ENCODE data around the gene MYO1B.

- no peak for TF ChIP-seq POLR2AphosphoS5 (IDR thresholded peaks at IDR 0.05)
- TF ChIP-seq, protein P1, sequence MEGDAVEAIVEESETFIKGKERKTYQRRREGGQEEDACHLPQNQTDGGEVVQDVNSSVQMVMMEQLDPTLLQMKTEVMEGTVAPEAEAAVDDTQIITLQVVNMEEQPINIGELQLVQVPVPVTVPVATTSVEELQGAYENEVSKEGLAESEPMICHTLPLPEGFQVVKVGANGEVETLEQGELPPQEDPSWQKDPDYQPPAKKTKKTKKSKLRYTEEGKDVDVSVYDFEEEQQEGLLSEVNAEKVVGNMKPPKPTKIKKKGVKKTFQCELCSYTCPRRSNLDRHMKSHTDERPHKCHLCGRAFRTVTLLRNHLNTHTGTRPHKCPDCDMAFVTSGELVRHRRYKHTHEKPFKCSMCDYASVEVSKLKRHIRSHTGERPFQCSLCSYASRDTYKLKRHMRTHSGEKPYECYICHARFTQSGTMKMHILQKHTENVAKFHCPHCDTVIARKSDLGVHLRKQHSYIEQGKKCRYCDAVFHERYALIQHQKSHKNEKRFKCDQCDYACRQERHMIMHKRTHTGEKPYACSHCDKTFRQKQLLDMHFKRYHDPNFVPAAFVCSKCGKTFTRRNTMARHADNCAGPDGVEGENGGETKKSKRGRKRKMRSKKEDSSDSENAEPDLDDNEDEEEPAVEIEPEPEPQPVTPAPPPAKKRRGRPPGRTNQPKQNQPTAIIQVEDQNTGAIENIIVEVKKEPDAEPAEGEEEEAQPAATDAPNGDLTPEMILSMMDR (IDR thresholded peaks at IDR 0.05): no peak
- TF ChIP-seq EP300 (IDR thresholded peaks at IDR 0.05): no peak
- no peak for TF ChIP-seq POLR2A (IDR thresholded peaks at IDR 0.05)
Measured at GRCh38 chr2:191230174-191230573, 15.0 kb upstream of the MYO1B start.

Measured in sigmoid colon (tissue), 4 donors.